Measurements from ENCODE around the gene RAB20. TPM values are rescaled to one million over a fixed set of nuclear protein-coding genes. Genes with fewer than 3 reads are reported as not detected.

RAB20 gene
- total RNA-seq, 1 donor from 2014 or later, result 7.8 TPM

DNA sequence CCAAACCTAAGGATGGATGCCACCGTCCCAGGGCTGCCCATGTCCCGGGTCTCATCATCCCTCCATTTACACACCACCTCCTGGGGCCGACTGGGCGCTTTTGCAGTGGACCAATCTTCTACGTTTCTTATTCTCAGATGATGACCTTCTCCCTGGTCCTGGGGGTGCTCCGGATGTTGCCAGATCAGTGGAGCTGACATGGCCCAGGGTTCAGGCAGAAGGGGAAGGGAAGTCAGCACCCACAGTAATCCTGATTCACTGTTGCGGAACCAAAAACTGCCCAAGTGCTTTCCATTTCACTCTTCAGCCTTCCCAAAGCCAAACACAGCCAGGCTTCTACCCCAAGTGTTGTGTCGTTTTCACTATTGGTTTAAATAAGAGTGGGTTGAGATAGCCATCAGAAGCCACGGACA lies 29.8 kb downstream of the RAB20 start:
- peak; percentile 69 for DNase-seq (ENCODE audit: low spot score)
- Mint-ChIP-seq H3K36me3 (ENCODE audit: low read depth) (no peaks in the 10 kb centered on the region), H3K27ac (ENCODE audit: unreplicated experiment) (no peak overlapping the region)

DNA sequence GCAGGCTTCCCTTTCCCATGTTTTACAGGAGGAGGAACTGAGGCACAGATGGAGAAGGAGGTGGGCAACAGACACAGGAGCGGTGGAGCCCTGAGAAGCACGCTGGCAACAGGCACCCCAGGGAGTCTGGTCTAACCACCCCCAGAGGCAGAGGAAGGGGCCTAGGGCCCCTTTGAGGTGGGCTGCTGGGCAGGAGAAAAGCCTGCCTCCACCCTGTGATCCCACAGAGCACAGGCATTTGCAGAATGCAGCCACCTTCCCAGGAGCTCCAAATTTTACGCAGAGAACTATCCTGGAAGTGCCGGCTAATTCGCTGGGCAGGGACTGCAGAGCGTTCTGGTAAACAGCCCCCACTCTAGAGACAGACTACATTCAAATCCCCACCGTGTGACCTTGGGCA lies 30.4 kb downstream of the RAB20 start:
- no peaks in the 10 kb centered on the region for H3K36me3 Mint-ChIP-seq (ENCODE audit: low read depth)
- no peaks in the 10 kb centered on the region for H3K27me3 Mint-ChIP-seq (ENCODE audit: low read depth)
- TF ChIP-seq, protein P1, sequence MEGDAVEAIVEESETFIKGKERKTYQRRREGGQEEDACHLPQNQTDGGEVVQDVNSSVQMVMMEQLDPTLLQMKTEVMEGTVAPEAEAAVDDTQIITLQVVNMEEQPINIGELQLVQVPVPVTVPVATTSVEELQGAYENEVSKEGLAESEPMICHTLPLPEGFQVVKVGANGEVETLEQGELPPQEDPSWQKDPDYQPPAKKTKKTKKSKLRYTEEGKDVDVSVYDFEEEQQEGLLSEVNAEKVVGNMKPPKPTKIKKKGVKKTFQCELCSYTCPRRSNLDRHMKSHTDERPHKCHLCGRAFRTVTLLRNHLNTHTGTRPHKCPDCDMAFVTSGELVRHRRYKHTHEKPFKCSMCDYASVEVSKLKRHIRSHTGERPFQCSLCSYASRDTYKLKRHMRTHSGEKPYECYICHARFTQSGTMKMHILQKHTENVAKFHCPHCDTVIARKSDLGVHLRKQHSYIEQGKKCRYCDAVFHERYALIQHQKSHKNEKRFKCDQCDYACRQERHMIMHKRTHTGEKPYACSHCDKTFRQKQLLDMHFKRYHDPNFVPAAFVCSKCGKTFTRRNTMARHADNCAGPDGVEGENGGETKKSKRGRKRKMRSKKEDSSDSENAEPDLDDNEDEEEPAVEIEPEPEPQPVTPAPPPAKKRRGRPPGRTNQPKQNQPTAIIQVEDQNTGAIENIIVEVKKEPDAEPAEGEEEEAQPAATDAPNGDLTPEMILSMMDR (IDR thresholded peaks at IDR 0.05), result no peak
- DNase-seq (ENCODE audit: low spot score), result peak; percentile 52
- H3K4me3 Mint-ChIP-seq (ENCODE audit: unreplicated experiment), result no peak overlapping the region
- peaks cover 37% of the 10 kb centered on the region for H3K4me1 Mint-ChIP-seq (ENCODE audit: low read depth)
- no peaks in the 10 kb centered on the region for H3K9me3 Mint-ChIP-seq (ENCODE audit: low read depth)
- H3K27ac Mint-ChIP-seq (ENCODE audit: unreplicated experiment), result no peak overlapping the region

More for the DNA sequence above, 29.8 kb downstream of the RAB20 start:
- Mint-ChIP-seq H3K4me1 (ENCODE audit: low read depth) (peaks cover 31% of the 10 kb centered on the region), H3K27me3 (ENCODE audit: low read depth) (no peaks in the 10 kb centered on the region), H3K9me3 (ENCODE audit: low read depth) (no peaks in the 10 kb centered on the region), H3K4me3 (ENCODE audit: unreplicated experiment) (no peak overlapping the region)
- TF ChIP-seq, protein P1 (IDR thresholded peaks at IDR 0.05), result no peak

DNA sequence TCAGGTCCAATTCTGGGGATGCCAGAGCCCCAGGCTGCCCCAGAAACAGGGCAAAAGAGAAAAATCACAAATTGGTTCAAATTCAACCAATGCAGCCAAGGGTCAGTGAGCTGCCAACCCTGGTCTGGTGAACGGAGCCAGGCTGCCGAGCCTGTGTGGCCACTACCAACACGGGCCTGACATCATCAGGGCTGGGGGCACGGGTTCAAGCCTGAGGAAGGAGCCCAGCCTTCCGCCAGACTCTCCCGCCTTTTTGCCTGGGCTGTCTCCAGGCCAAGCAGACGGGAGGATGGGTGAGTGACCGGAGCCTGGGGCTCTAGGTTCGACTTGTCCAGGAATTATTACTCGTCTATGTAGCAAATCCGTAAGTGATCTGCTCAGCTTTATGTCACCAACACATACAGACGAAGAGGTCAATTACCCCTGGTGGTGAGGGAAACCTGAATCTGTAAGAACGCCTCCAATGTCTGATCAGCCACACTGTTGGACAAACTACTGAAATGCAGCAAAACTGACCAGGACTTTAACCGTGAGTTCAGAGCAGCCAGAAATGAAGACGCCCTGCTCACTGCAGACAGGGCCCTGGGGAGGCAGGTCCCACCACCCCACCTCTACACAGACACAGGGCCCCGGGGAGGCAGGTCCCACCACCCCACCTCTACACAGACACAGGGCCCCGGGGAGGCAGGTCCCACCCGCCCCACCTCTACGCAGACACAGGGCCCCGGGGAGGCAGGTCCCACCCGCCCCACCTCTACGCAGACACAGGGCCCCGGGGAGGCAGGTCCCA lies 31.8 kb downstream of the RAB20 start:
- H3K27me3 Mint-ChIP-seq (ENCODE audit: low read depth), result no peaks in the 10 kb centered on the region
- peak overlapping the region; percentile 29 for H3K27ac Mint-ChIP-seq (ENCODE audit: unreplicated experiment)
- DNase-seq (ENCODE audit: low spot score), result peak; percentile 81
- no peaks in the 10 kb centered on the region for H3K36me3 Mint-ChIP-seq (ENCODE audit: low read depth)
- H3K4me1 Mint-ChIP-seq (ENCODE audit: low read depth), result peaks cover 49% of the 10 kb centered on the region
- no peaks in the 10 kb centered on the region for H3K9me3 Mint-ChIP-seq (ENCODE audit: low read depth)
- no peak overlapping the region for H3K4me3 Mint-ChIP-seq (ENCODE audit: unreplicated experiment)
- TF ChIP-seq, protein P1 (IDR thresholded peaks at IDR 0.05), result no peak

DNA sequence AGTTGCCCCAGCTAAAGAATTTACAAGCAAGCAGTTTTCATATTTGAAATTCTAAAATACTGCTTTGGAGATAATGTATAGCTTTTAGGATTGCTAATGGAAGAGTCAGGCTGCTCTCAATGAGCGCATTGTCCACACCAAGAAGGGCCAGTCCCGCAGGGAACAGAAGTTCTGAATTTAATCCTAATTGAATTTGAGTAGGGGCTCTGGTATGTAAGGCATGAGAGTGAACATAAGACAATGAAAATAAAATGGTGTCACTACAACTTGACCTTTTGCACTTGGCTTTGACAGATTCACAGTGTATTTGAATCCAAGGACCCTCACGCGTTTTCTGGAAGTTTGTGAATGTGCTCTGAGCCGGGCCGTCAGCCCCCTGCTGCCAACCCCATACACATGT lies 32.6 kb downstream of the RAB20 start:
- Mint-ChIP-seq H3K27ac (ENCODE audit: unreplicated experiment) (peak overlapping the region; percentile 86), H3K9me3 (ENCODE audit: low read depth) (no peaks in the 10 kb centered on the region), H3K27me3 (ENCODE audit: low read depth) (no peaks in the 10 kb centered on the region), H3K4me3 (ENCODE audit: unreplicated experiment) (no peak overlapping the region), H3K4me1 (ENCODE audit: low read depth) (peaks cover 57% of the 10 kb centered on the region), H3K36me3 (ENCODE audit: low read depth) (no peaks in the 10 kb centered on the region)
- peak; percentile 5 for DNase-seq (ENCODE audit: low spot score)
- TF ChIP-seq, protein P1 (IDR thresholded peaks at IDR 0.05), result no peak

DNA sequence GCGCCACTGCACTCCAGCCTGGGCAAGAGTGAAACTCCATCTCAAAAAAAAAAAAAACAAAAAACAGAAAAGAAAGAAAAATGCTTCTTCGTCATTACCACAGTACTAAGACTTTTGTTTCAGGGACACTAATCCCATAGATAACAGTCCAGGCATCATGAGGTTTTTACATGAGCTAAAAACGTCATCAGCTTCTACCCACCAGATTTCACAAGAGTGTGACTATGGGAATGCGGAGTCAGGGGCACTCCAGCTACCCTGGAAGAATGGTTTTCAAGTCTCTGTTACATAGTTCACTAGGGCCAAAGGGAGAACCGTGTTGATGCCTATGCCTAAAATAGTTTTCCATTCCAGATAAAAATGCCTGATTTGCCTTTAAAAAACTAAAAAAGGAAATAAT lies 33.2 kb downstream of the RAB20 start:
- Mint-ChIP-seq H3K9me3 (ENCODE audit: low read depth) (no peaks in the 10 kb centered on the region), H3K4me3 (ENCODE audit: unreplicated experiment) (no peak overlapping the region), H3K27me3 (ENCODE audit: low read depth) (no peaks in the 10 kb centered on the region), H3K36me3 (ENCODE audit: low read depth) (no peaks in the 10 kb centered on the region), H3K4me1 (ENCODE audit: low read depth) (peaks cover 62% of the 10 kb centered on the region), H3K27ac (ENCODE audit: unreplicated experiment) (peak overlapping the region; percentile 86)
- TF ChIP-seq, protein P1 (IDR thresholded peaks at IDR 0.05), result no peak
- no peak for DNase-seq (ENCODE audit: low spot score)

Measured in chondrocyte (in vitro differentiated cells).